ENCODE data around the gene SLC7A11.
"Not testable (repeated sequence)": the region's sequence is repeated elsewhere in the genome, so short reads cannot be mapped to it uniquely, and the experiment has no call there.

Gene SLC7A11

GRCh38 chr4:138241281-138242075 is 671 bp downstream of the SLC7A11 start:
- no peak for DNase-seq

GRCh38 chr4:138239491-138239890 is 2.7 kb downstream of the SLC7A11 start:
- no peak for DNase-seq

DNA sequence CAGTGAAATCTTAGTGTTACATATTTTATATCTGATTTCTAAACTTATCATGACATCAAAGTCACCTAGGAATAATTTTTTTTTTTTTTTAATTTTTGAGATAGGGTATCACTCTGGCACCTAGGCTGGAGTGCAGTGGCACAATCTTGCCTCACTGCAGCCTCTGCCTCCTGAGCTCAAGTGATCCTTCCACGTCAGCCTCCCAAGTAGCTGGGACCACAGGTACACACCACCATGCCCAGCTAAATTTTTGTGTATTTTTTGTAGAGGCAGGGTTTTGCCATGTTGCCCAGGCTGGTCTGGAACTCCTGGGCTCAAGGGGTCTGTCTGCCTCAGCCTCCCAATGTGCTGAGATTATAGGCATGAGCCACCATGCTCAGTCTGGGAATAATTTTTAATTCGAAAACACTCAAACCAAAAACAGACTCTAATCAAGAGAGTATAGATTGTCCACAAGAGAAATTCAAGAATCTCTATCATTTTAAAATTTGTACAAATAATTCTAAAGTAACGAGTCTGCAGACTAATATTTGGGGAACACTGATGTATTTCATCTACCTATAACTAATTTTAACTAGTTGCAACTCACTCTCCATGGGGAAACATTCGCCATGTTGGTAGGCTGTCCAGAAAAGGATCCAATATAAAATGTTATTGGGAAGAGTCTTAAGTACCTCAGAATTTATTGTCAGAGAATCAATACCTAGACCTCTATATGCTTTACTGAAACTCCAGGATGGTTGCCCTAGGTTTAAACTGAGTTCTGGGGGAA is 3.4 kb downstream of the SLC7A11 start:
- DNase-seq, result no peak

- DNase-seq, result not testable (repeated sequence)
These were observed 5.0 kb downstream of the SLC7A11 start for GRCh38 chr4:138237132-138237531.

DNA sequence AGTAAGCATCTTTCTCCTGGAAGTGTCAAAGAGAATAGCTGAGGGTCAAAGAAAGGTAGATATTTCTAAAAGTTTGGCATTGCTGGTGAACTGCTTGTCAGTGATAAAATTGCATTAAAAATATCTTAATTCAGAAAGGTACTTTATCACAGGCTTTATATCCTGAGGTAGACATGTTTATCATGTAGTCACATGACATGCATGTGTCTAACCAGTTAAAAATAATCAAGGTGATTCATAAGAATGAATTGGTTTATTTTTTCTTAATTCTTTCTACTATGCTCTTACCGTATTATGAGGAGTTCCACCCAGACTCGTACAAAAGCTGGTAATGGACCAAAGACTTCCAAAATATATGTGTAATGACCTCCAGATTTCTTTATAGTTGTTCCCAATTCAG is 6.1 kb downstream of the SLC7A11 start:
- peak in 1 of 2 donors; percentile 3 for DNase-seq

DNA sequence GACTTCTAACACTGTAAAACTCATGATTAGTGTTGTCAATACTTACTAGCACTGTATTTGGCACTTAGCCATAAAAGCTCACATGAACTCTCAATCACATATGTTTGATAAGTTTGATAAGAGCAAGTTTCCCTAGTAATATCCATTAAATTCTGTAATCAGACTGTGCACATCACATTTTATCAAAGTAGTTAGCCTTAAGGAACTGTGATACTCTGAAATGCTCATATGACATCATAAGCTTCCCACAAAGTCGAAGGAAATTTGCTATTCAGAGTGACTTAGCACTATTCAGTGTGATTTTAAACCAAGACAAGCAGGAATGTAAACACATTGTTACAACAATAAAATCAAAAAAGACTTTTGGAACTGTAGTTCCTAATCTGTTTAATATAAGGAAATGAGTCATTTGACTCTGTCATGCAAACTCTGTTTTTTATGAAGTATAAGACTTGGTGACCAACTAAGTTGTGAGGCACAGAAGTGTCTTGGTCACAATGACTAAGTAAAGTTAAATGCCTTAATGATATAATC is 6.7 kb downstream of the SLC7A11 start:
- DNase-seq, result peak in 1 of 2 donors; percentile 11

DNA sequence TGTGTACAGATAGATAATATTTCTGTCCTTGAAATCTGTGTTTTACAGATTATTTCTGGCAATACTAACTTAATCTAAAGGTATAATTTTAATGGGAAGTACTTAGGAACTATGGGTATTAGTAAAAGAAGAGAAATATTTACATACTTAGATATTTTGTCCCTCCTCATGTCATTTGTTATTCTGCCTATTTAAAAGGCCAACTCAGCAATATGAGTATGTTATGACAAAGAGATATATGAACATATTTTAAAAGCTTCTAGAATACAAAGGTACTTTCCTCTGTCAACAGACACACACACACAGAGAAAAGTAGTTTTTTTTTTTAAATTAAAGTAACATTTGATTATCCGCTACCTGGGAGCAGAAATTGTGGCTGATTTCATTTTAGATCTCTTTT is 7.9 kb downstream of the SLC7A11 start:
- no peak for DNase-seq

GRCh38 chr4:138233313-138234034 is 8.7 kb downstream of the SLC7A11 start:
- DNase-seq, result no peak

GRCh38 chr4:138232364-138232763 is 9.8 kb downstream of the SLC7A11 start:
- no peak for DNase-seq

DNA sequence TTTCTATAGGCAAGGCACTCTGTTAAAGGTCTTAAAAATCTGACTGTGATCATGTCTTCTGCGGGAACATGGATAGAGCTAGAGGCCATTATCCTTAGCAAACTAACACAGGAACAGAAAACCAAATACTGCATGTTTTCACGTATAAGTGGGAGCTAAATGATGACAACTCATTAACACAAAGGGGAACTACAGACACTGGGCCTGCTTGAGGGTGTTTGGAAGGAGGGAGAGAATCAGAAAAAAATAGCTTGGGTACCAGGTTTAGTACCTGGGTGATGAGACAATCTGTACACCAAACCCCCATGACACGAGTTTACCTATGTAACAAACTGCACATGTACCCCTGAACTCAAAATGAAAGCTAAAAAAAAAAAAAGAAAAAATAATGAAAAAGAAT is 12.1 kb downstream of the SLC7A11 start:
- DNase-seq, result no peak

- DNase-seq, result no peak
These were observed 13.0 kb downstream of the SLC7A11 start for GRCh38 chr4:138229160-138229559.

DNA sequence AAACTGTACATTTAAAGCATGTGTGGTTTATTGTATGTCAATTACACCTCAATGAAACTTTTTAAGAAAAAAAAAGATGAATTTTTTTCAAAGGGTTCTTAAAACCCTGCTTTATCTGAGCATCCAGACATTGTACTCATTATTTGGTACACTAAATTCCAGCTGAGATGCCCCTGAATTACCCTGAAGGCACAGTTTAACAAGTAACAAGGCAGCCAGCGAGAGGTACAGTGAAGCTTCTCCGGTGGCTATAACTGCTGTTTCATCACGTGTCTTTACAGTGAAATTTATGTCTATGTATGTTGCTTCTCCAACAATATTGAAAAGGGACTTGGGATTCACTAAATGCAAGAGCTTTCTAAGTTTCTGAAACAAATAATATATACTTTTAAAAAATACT is 15.8 kb downstream of the SLC7A11 start:
- no peak for DNase-seq

- DNase-seq, result no peak
These were observed 16.7 kb downstream of the SLC7A11 start for GRCh38 chr4:138225477-138225876.

- DNase-seq, result no peak
These were observed 17.5 kb downstream of the SLC7A11 start for GRCh38 chr4:138224614-138225013.

GRCh38 chr4:138223231-138223910 is 18.8 kb downstream of the SLC7A11 start:
- DNase-seq, result no peak

GRCh38 chr4:138222046-138222445 is 20.1 kb downstream of the SLC7A11 start:
- DNase-seq, result no peak

GRCh38 chr4:138218976-138219375 is 23.2 kb downstream of the SLC7A11 start:
- DNase-seq, result no peak

DNA sequence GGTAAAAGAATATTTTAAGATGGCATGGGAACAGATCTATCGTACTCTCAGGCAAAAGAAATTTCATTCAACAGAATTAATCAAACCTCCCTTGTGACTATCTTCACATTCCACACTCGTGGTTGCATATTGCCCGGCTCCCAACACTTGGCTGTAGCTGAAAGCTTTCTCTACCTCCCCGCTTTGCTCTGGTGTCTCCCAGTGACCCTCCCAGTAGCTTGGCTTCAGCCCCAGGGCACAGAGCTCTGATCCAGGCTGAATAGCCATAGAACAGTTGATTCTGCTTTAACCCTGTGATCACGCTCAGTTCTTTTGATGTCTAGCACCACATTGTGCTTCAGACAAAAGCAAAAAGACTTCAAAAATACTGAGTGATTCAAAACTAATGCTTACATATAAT is 24.6 kb downstream of the SLC7A11 start:
- no peak for DNase-seq

- no peak for DNase-seq
These were observed 25.8 kb downstream of the SLC7A11 start for GRCh38 chr4:138216272-138216867.

GRCh38 chr4:138210576-138210975 is 31.6 kb downstream of the SLC7A11 start:
- not testable (repeated sequence) for DNase-seq

DNA sequence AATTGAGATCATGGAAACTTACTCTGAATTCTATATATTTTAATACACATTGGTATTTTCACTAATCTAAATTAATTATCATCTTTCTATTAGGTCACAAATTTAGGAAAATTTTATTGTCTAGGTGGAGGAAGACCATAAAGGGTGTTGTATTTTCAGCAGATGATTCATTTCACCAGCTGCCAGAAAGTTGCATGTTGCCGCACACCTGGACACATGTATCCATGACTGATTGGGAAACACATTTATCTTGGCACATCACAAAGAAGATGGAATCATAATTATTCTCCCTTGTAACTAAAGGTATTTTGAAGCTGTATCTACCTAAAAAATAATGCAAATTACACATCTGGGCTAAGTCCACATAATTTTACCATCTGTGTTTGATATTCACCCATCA is 33.1 kb downstream of the SLC7A11 start:
- DNase-seq, result no peak

DNA sequence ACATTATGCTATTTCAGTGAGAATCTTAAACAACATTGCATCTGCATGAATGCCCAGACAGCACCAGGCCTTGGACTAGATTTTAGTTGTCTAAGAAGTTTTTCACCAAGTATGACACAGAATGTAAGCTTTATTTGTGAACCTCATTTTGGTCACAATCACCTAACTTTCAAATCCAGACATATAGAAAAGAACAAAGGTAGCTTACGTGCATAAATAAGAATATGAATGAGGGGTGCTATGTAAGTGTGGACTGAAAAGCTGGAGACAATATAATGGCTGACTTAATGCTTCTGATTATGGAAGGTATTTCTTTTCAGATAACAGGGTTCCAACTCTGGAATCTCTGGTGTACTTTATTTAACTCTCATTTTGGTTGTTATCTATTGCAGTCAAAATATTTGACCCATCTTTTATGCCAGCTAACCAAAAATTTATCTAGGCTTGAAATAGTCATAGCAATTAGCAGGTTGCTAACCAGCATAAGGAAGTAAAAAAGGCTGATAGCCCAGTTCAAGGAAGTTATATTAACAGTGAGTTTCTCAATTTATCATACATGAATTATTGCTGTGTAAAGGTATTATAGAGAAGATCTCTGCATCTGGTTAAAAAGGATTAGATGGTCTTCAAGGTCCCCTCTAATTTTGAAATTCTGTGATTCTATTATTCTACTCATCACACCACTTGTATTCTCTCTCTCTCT is 36.5 kb downstream of the SLC7A11 start:
- DNase-seq, result no peak

Measured in bone marrow (tissue), 2 donors.